Colonic mucosa (tissue), 4 donors: ENCODE results near the gene NMT2. TPM values are rescaled to one million over a fixed set of nuclear protein-coding genes. Genes with fewer than 3 reads are reported as not detected.
A peak's percentile ranks its signal among the peaks of the same experiment; 100 is the strongest.

Source experiments
- DNase-seq: peaks from one replicate; pipeline ENCODE4 v3.0.0-alpha.2; 2020
- H3K27ac ChIP-seq: fragments of 200-600 bp; one replicate; pipeline ENCODE4 v1.8.0; 2021
- H3K27me3 ChIP-seq: fragments of 200-600 bp; one replicate; pipeline ENCODE4 v1.8.0; 2021
- H3K36me3 ChIP-seq: fragments of 200-600 bp; one replicate; pipeline ENCODE4 v1.8.0; 2021
- H3K4me1 ChIP-seq: fragments of 200-600 bp; one replicate; pipeline ENCODE4 v1.8.0; 2021; ENCODE audit warnings: mild to moderate bottlenecking
- H3K4me3 ChIP-seq: fragments of 200-600 bp; one replicate; pipeline ENCODE4 v1.8.0; 2021
- H3K9ac ChIP-seq, 2 donors: one replicate each; pipeline ENCODE4 v1.7.0; 2013; ENCODE audit warnings: control low read depth in 2 of 2, low read depth in 2 of 2, low read length in 2 of 2
- H3K9me3 ChIP-seq: fragments of 200-600 bp; one replicate; pipeline ENCODE4 v1.8.0; 2021
- intact Hi-C: fragments of 100-400 bp; cut with DNase I; formaldehyde crosslinking; loops from one replicate; pipeline ENCODE4 v1.14.1; 2022
- total RNA-seq, 2 donors: library from RNA; stranded (reverse); fragmentation: NEBNext Ultra II Directional in 1 of 2; extraction: Animal tissue kit (Norgen Biotek cat#: 25700) in 1 of 2; gene quantifications; one replicate each; pipeline ENCODE4 v1.2.1, GENCODE V29; 2021
- TF ChIP-seq, protein P1 (sequence below): fragments of 200-600 bp; IDR thresholded peaks from one replicate; pipeline ENCODE4 v1.8.0; 2022; ENCODE audit warnings: antibody characterized with exemption, mild to moderate bottlenecking
- donor health status: healthy.
- donor health status: DM: no; HTN: no; CAD: no.
- donor health status: DM: no; HTN: no; CAD: no.

The NMT2 gene
- total RNA-seq, 2 donors from 2014 or later = 12.4 to 14.4 TPM

DNA sequence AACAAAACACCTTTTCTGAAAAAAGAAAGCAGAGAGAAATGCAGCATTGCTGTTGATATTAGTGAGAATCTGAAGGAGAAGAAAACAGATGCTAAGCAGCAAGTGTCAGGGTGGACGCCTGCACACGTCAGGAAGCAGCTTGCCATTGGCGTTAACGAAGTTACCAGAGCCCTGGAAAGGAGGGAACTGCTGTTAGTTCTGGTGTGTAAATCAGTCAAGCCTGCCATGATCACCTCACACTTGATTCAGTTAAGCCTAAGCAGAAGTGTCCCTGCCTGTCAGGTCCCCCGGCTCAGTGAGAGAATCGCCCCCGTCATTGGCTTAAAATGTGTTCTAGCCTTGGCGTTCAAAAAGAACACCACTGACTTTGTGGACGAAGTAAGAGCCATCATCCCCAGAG, 65.0 kb downstream of the NMT2 start:
- no peak overlapping the region for H3K27ac ChIP-seq
- peaks cover 12% of the 10 kb centered on the region for H3K4me1 ChIP-seq
- no peak overlapping the region for H3K9ac ChIP-seq
- TF ChIP-seq, protein P1, sequence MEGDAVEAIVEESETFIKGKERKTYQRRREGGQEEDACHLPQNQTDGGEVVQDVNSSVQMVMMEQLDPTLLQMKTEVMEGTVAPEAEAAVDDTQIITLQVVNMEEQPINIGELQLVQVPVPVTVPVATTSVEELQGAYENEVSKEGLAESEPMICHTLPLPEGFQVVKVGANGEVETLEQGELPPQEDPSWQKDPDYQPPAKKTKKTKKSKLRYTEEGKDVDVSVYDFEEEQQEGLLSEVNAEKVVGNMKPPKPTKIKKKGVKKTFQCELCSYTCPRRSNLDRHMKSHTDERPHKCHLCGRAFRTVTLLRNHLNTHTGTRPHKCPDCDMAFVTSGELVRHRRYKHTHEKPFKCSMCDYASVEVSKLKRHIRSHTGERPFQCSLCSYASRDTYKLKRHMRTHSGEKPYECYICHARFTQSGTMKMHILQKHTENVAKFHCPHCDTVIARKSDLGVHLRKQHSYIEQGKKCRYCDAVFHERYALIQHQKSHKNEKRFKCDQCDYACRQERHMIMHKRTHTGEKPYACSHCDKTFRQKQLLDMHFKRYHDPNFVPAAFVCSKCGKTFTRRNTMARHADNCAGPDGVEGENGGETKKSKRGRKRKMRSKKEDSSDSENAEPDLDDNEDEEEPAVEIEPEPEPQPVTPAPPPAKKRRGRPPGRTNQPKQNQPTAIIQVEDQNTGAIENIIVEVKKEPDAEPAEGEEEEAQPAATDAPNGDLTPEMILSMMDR = no peak
- no peak overlapping the region for H3K4me3 ChIP-seq
- H3K9me3 ChIP-seq = no peaks in the 10 kb centered on the region
- no peak for DNase-seq
- intact Hi-C loops = loop anchor here (10.0 kb wide), 1 partner anchor 609 kb away; no protein-coding TSS in a partner anchor
- no peaks in the 10 kb centered on the region for H3K27me3 ChIP-seq
- H3K36me3 ChIP-seq = peaks cover 9% of the 10 kb centered on the region

DNA sequence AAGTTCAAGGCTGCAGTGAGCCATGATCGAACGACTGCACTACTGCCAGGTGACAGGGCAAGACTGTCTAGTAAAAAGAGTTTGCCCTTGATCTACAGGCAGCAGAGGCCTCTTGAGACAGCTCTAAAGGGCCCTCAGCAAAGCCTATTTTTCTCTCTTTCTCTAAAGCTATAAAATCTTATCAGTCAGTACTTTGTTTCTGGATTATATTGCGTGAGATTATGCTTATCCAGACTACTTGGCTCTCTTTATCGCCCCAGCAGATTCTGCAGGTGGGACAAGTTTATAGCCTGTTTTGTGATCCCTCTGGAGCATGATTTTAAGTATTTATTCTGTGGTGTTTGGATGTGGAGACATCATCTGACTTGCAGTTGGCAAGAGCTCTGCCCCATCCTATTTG, 68.6 kb downstream of the NMT2 start:
- H3K27me3 ChIP-seq = no peaks in the 10 kb centered on the region
- no peak for DNase-seq
- H3K4me3 ChIP-seq = no peak overlapping the region
- H3K9me3 ChIP-seq = no peaks in the 10 kb centered on the region
- H3K27ac ChIP-seq = no peak overlapping the region
- TF ChIP-seq, protein P1 = no peak
- intact Hi-C loops = loop anchor here (10.0 kb wide), 1 partner anchor 605 kb away; no protein-coding TSS in a partner anchor
- H3K9ac ChIP-seq = peak overlapping the region in 1 of 2 donors; percentile 44
- H3K4me1 ChIP-seq = peaks cover 13% of the 10 kb centered on the region
- peaks cover 9% of the 10 kb centered on the region for H3K36me3 ChIP-seq

DNA sequence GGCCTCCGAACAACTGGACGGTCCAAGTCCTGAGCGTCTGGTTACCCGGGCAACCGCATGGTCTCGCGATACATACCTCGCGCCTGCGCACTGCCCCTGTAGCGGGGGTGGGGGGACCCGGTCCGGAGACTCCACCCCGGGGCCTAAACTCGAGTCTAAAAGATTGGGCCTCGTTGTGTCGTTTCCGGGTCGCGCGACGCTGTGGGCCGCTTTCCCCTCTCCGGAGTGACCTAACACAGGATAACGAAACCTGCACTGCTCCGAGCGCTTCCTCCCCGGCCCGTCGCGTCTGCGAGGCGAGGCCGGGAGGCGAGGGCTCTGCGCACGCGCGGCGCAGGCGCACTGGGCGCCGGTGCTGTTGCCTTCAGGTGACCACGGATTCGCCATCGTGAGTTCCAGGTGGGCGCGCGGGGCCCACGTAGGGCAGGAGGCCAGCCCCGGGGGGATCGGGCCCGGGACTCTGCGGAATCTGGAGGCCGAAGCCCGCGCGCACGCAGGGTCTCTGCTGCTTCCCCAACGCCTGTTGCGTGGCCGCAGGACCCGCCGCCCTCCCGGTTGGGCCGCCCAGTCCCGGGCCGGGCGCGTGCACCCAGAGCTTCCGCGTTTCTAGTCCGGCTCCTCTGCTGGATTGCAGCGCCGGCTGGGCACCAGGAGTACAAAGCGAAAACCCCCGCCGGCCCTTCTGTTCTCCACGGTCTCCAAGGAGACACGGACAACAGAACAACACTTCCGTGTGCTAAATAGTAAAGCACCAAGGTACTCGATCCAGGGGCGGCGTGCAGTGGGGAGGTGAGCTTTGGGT, 71.3 kb downstream of the NMT2 start, which contains the start of gene RPP38:
Gene RPP38 (plus strand): TSS at position 345 of the 802 bp plus-strand sequence. CDS start 5,960 bp downstream, outside the sequence.
- Histone ChIP-seq H3K4me3 (peak within 1 kb of the TSS; percentile 83), H3K27me3 (no peaks in the 10 kb centered on the region), H3K9ac (peak within 1 kb of the TSS; percentile 94 to 95), H3K9me3 (no peaks in the 10 kb centered on the region), H3K36me3 (no peaks in the 10 kb centered on the region), H3K27ac (peak within 1 kb of the TSS; percentile 90), H3K4me1 (peaks cover 13% of the 10 kb centered on the region)
- intact Hi-C loops = no loop called here
- peak; percentile 99 for DNase-seq
- TF ChIP-seq, protein P1 = no peak

DNA sequence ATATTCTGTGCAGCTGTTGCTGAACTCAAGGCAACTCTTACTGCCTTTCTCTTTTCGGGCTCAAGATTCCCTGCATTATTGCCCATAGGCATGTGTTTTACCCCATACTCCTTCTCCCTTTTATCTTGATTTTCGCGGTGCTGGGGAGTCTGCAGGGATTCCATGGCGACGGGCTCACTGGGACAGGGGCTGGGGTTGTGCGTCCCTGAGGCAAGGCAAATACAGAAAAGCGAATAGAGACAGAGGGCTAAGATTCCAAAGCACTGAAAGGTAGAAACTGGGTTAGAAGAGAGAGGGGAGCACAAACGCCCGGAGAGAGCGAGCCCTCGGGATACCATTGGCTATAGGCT, 71.9 kb downstream of the NMT2 start:
- H3K27me3 ChIP-seq = no peaks in the 10 kb centered on the region
- peak overlapping the region; percentile 90 for H3K27ac ChIP-seq
- H3K9ac ChIP-seq = peak overlapping the region; percentile 94 to 95
- TF ChIP-seq, protein P1 = no peak
- no peaks in the 10 kb centered on the region for H3K9me3 ChIP-seq
- H3K4me1 ChIP-seq = peaks cover 13% of the 10 kb centered on the region
- no peaks in the 10 kb centered on the region for H3K36me3 ChIP-seq
- intact Hi-C loops = no loop called here
- DNase-seq = no peak
- peak overlapping the region; percentile 83 for H3K4me3 ChIP-seq

DNA sequence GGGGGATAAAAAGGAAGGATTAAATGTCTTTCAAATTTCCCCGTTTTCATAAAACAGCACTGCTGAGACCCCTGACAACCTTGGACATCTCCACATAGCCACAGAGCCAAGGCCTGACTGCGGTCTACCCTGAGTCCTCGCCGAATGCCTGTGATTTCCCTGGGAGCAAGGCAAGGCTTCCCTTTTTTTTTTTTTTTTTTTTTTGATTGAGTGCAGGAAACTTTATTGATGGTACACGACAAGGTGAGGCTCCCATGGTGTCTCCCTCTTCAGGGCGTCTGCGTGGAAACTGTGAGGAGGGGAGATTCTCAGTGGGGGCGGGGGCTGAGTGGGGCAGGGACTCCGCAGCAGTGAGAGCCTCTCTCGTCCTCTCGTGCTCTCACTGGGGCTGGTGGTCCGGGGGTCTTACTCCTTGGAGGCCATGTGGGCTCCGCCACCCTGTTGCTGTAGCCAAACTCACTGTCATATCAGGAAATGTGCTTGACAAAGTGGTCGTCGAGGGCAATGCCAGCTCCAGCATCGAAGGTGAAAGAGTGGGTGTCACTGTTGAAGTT, 75.6 kb downstream of the NMT2 start:
- no peak overlapping the region for H3K9ac ChIP-seq
- H3K4me1 ChIP-seq = no peaks in the 10 kb centered on the region
- no peaks in the 10 kb centered on the region for H3K27me3 ChIP-seq
- no peak overlapping the region for H3K4me3 ChIP-seq
- no peaks in the 10 kb centered on the region for H3K9me3 ChIP-seq
- intact Hi-C loops = no loop called here
- H3K36me3 ChIP-seq = no peaks in the 10 kb centered on the region
- DNase-seq = no peak
- no peak overlapping the region for H3K27ac ChIP-seq
- TF ChIP-seq, protein P1 = no peak
